Upper lobe of left lung (tissue), 6 donors: Measurements from ENCODE around the gene RASD1. TPM values are rescaled to one million over a fixed set of nuclear protein-coding genes. Genes with fewer than 3 reads are reported as not detected.

Experiments used
- ATAC-seq, 2 donors: fragments of 200-7000 bp; cut with Tn5 transposase; one replicate each; pipeline ENCODE4 v1.9.1; 2022; ENCODE audit warnings: mild to moderate bottlenecking in 2 of 2, moderate library complexity in 2 of 2; ENCODE audit not compliant: low FRiP score in 2 of 2
- DNase-seq, 2 donors: peaks; one replicate each; pipeline ENCODE4 v3.0.0-alpha.2; 2019 to 2020
- H3K27ac ChIP-seq, 4 donors: fragments of 200-600 bp; sonication (generic); one replicate each; pipeline ENCODE4 v1.5.1; 2016 to 2019
- H3K27me3 ChIP-seq, 4 donors: fragments of 200-600 bp; sonication (generic); one replicate each; pipeline ENCODE4 v1.5.1; 2017 to 2019
- H3K36me3 ChIP-seq, 4 donors: fragments of 200-600 bp; sonication (generic); one replicate each; pipeline ENCODE4 v1.5.1; 2016 to 2019
- H3K4me1 ChIP-seq, 4 donors: fragments of 200-600 bp; sonication (generic); one replicate each; pipeline ENCODE4 v1.5.1; 2018 to 2019
- H3K4me3 ChIP-seq, 4 donors: fragments of 200-600 bp; sonication (generic); one replicate each; pipeline ENCODE4 v1.5.1; 2017 to 2019; ENCODE audit warnings: mild to moderate bottlenecking in 2 of 4, moderate library complexity in 1 of 4
- H3K9me3 ChIP-seq, 4 donors: fragments of 200-600 bp; sonication (generic); one replicate each; pipeline ENCODE4 v1.5.1; 2018 to 2019
- CTCF ChIP-seq, 6 experiments: fragments of 450-650 bp in 4 of 6; fragments of 200-600 bp in 2 of 6; sonication (generic) in 2 of 6; IDR thresholded peaks; one replicate each; pipeline ENCODE4 v1.5.1; 2016 to 2019; ENCODE audit warnings: antibody characterized with exemption in 6 of 6
- EP300 ChIP-seq, 4 donors: sonication (generic); formaldehyde crosslinking; IDR thresholded peaks; one replicate each; pipeline ENCODE4 v1.5.1; 2017; ENCODE audit warnings: antibody characterized with exemption in 4 of 4, control low read depth in 2 of 4
- POLR2A ChIP-seq, 4 donors: fragments of 450-650 bp; IDR thresholded peaks; one replicate each; pipeline ENCODE4 v1.5.1; 2016 to 2017; ENCODE audit warnings: antibody characterized with exemption in 4 of 4, mild to moderate bottlenecking in 2 of 4
- POLR2AphosphoS5 ChIP-seq, 2 donors: sonication (generic); formaldehyde crosslinking; IDR thresholded peaks; one replicate each; pipeline ENCODE4 v1.5.1; 2017; ENCODE audit warnings: antibody characterized with exemption in 2 of 2
- WGBS, 2 donors: methylation state at CpG; one replicate each; pipeline ENCODE4 v1.1.5; 2017 to 2018; 5-methylcytosine and 5-hydroxymethylcytosine counted together
- total RNA-seq, 6 donors: library from RNA; depleted of rRNA in 4 of 6; stranded (reverse); fragments of >200 nt in 4 of 6; gene quantifications; one replicate each; pipeline versions ENCODE4 v1.1.0 to v1.2.1, GENCODE V29; 2016 to 2021
- donor health status: DM: no; HTN: no; CAD: no; lungs with moderate emphysema.
- donor health status: DM: no; HTN: yes; CAD: no; lungs with severe emphysema.

RASD1 gene
- total RNA-seq, 6 donors from 2014 or later: 28.5 to 68.1 (median 36.5) TPM

DNA sequence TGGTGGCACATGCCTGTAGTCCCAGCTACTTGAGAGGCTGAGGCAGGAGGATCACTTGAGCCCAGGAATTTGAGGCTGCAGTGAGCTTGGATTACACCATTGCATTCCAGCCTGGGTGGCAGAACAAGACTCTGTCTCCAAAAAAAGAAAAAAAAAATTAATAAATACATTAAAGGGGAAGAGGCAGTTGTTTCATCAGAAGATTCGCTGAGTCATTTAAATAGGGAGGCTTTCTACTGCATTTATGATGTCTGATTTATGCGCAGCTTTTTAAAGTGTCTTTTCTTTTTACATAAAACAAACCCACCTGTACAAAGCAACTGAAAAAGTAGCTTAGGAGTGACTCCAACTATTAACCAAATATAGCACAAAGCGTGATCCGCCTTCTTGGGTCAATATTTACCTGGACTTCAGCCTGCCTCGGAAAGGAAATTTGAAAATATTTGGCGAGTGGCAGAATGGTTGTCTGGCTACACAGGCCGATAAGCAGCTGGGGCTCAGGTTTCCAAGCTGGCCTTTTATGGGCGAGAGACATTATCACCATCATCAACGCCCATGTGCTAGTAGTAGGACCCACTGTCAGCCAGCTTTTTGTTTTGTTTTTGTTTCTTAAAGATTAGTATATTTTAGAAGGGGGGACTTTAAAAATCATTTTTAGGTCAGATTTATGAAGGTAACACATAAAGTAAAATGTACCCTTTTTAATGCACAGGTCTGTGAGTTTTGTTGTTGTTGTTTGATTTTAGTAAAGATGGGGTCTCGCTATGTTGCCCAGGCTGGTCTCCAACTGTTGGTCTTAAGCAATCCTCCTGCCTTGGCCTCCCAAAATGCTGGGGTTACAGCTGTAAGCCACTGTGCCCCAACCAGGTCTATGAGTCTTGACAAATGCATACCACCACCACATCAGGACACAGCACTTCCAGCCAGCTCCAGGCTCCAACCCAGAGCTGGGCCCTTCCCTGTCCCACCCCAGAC is 42.5 kb upstream of the RASD1 start:
- peak in 1 of 2 donors; percentile 79 for DNase-seq
- no peaks in the 10 kb centered on the region for H3K27me3 ChIP-seq
- 57 to 69% methylated on average over 10 of the region's 10 CpGs for WGBS, 2 donors
- H3K36me3 ChIP-seq: no peaks in the 10 kb centered on the region
- no peak for TF ChIP-seq POLR2A (IDR thresholded peaks at IDR 0.05)
- TF ChIP-seq EP300 (IDR thresholded peaks at IDR 0.05): peak in 1 of 4 donors; percentile 31
- peak; percentile 27 to 66 for ATAC-seq
- no peaks in the 10 kb centered on the region for H3K9me3 ChIP-seq
- no peak overlapping the region for H3K4me3 ChIP-seq
- peak overlapping the region; percentile 25 to 66 (median 48) for H3K27ac ChIP-seq
- H3K4me1 ChIP-seq: peaks cover 3 to 27% (median 14%) of the 10 kb centered on the region in 4 donors

DNA sequence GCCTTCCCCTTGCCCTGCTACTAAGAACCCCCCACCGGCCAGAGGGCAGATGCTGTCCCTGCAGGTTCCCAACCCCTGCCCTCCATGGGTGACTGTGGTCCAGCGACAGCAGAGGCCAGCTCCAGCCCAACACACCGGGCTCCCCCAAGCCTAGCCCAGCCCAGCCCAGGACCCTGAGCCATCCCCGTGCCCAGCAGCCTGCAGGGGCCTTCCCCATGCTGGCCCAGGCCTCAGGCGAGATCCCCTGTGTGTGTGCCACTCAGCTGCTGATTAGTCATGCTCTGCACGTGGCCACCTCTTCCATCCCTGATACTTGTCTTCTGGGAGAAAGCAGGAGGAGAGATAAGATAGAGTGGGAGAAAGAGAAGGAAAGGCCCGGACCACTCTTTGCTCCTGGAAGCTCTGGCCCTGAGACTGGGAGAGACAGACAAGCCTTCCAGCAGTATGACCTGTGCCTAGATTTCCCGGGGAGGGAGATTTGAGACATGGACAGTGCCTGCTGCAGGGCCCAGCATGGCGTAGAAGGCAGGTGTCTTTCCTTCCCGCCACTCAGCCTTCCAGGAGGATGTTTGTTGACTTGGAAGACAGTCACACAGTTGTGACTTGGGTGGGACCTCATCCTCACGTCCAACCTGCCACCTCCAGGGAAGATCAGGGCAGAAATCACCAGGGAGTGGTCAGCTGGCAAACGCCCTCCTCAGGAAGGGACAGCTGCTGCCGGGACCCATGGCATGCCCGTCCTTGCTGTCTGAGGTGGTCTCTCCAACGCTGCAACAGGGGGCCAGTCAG is 41.3 kb upstream of the RASD1 start:
- H3K4me1 ChIP-seq: peaks cover 3 to 27% (median 14%) of the 10 kb centered on the region in 4 donors

GRCh38 chr17:17536702-17537101 is 40.5 kb upstream of the RASD1 start:
- peaks cover 3 to 27% (median 14%) of the 10 kb centered on the region in 4 donors for H3K4me1 ChIP-seq
- no peak for ATAC-seq

More for the DNA sequence above, 41.3 kb upstream of the RASD1 start:
- no peaks in the 10 kb centered on the region for H3K27me3 ChIP-seq
- no peak for TF ChIP-seq EP300 (IDR thresholded peaks at IDR 0.05)
- TF ChIP-seq CTCF (IDR thresholded peaks at IDR 0.05): no peak
- TF ChIP-seq POLR2AphosphoS5 (IDR thresholded peaks at IDR 0.05): no peak
- TF ChIP-seq POLR2A (IDR thresholded peaks at IDR 0.05): no peak
- ATAC-seq: no peak
- H3K9me3 ChIP-seq: no peaks in the 10 kb centered on the region
- peak overlapping the region; percentile 25 to 66 (median 48) for H3K27ac ChIP-seq
- H3K4me3 ChIP-seq: no peak overlapping the region
- peak; percentile 39 to 67 for DNase-seq
- WGBS, 2 donors: 89 to 90% methylated on average over 8 to 15 of the region's 15 CpGs
- H3K36me3 ChIP-seq: no peaks in the 10 kb centered on the region

GRCh38 chr17:17535957-17536356 is 39.8 kb upstream of the RASD1 start:
- H3K4me1 ChIP-seq: peaks cover 3 to 26% (median 14%) of the 10 kb centered on the region in 4 donors
- H3K4me3 ChIP-seq: no peak overlapping the region
- H3K27me3 ChIP-seq: no peaks in the 10 kb centered on the region
- no peaks in the 10 kb centered on the region for H3K9me3 ChIP-seq
- TF ChIP-seq POLR2AphosphoS5 (IDR thresholded peaks at IDR 0.05) (peak in 1 of 2 donors; percentile 12), EP300 (IDR thresholded peaks at IDR 0.05) (no peak)
- H3K36me3 ChIP-seq: no peaks in the 10 kb centered on the region
- 27 to 55% methylated on average over 3 to 7 of the region's 7 CpGs for WGBS, 2 donors
- DNase-seq (peak; percentile 74 to 85), ATAC-seq (peak; percentile 18 to 80)
- peak overlapping the region in 2 of 4 donors; percentile 23 to 52 for H3K27ac ChIP-seq

More at GRCh38 chr17:17536702-17537101, 40.5 kb upstream of the RASD1 start:
- no peaks in the 10 kb centered on the region for H3K27me3 ChIP-seq
- H3K36me3 ChIP-seq: no peaks in the 10 kb centered on the region
- peak overlapping the region in 1 of 4 donors; percentile 52 for H3K27ac ChIP-seq
- H3K4me3 ChIP-seq: no peak overlapping the region
- H3K9me3 ChIP-seq: no peaks in the 10 kb centered on the region
- TF ChIP-seq EP300 (IDR thresholded peaks at IDR 0.05): no peak
- no peak for TF ChIP-seq POLR2A (IDR thresholded peaks at IDR 0.05)
- TF ChIP-seq POLR2AphosphoS5 (IDR thresholded peaks at IDR 0.05): no peak
- TF ChIP-seq CTCF (IDR thresholded peaks at IDR 0.05): no peak
- 95 to 97% methylated on average over 6 to 15 of the region's 15 CpGs for WGBS, 2 donors
- DNase-seq: peak in 1 of 2 donors; percentile 63

DNA sequence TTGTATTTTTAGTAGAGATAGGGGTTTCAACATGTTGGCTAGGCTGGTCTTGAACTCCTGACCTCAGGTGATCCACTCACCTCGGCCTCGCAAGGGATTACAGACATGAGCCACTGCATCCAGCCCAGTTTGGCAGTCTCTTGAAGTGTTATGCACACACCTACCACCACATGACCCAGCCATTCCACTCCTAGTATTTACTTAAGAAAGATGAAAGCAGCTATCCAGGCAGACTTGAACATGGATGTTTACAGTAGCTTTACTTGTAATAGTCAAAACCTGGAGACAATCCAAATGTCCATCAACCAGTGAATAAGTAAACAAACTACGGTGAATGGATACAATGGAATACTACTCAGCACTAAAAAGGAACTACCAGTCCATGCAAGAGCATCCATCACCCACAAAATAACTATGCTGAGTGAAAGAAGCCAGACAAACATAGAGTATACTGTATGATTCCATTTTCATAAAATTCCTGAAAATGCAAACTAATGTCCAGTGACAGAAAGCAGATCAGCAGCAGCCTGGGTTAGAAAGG is 37.8 kb upstream of the RASD1 start:
- Histone ChIP-seq H3K4me3 (no peak overlapping the region), H3K4me1 (peaks cover 0 to 11% (median 4%) of the 10 kb centered on the region in 4 donors), H3K27me3 (no peaks in the 10 kb centered on the region), H3K27ac (peak overlapping the region in 1 of 4 donors; percentile 30), H3K36me3 (no peaks in the 10 kb centered on the region), H3K9me3 (no peaks in the 10 kb centered on the region)
- ATAC-seq (peak; percentile 36 to 74), DNase-seq (peak in 1 of 2 donors; percentile 76)
- TF ChIP-seq EP300 (IDR thresholded peaks at IDR 0.05) (peak in 1 of 4 donors; percentile 76), POLR2A (IDR thresholded peaks at IDR 0.05) (no peak), CTCF (IDR thresholded peaks at IDR 0.05) (no peak), POLR2AphosphoS5 (IDR thresholded peaks at IDR 0.05) (peak in 1 of 2 donors; percentile 38)
- 43 to 58% methylated on average over 3 of the region's 3 CpGs for WGBS, 2 donors
